Measurements from ENCODE around the gene C16orf96.

C16orf96 gene

DNA sequence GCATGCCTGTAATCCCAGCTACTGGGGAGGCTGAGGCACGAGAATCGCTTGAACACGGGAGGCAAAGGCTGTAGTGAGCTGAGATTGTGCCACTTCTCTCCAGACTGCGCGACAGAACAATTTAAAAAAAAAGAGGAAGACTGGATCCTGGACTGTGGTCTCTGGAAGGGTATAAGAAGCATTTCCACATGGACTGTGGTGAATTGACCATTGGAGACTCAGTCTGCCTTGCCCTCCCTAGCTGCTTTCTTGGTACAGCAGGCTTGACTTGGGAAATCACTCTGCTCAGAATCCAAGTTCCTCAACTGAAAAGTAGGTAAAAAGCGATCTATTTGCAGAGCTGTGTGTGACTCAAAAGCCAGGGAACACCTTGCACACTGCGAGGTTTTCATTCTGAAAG, 67.5 kb downstream of the C16orf96 start:
- no peak for DNase-seq

DNA sequence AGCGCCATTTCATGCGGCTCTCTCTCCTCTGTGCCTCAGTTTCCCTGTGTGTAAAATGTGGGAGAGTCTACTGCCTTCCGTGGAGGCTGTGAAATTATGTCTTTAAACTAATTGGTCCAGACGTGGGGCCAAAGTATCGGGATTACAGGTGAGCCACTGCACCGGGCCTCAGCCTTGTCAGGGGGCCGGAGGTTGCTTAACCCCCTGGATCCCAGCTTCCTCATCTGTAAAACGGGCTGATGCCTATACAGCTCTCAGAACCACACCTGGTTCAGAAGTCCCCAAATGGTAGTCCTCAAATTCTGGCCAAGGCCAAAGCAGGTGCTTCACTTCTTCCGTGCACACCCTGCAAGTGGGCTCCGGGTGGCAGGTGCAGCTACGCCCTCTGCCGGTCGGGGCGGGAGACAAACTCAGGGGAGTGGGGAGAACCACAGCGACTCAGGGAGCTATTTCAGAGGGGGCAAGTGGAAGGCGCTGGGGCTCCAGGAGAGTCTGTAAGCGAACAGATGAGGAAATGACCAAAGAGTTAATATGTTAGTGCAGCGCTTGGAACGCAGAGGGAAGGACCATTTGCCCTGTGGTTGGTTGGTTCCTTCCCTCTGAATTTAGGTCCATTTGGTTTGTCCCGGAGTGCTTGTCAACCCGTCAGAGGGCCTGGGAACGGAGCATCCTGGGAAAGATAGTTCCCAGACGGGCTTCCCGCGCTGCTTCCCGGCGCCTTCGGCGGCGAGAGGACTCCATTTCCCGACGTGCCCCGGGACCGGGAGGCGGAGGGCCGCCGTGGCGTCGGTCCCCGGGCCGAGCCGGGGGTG, 68.1 kb downstream of the C16orf96 start, which contains the start of gene MGRN1:
Gene MGRN1 (plus strand): TSS at position 812 of the 812 bp plus-strand sequence. CDS start 135 bp downstream, outside the sequence.
- peak; percentile 88 for DNase-seq

DNA sequence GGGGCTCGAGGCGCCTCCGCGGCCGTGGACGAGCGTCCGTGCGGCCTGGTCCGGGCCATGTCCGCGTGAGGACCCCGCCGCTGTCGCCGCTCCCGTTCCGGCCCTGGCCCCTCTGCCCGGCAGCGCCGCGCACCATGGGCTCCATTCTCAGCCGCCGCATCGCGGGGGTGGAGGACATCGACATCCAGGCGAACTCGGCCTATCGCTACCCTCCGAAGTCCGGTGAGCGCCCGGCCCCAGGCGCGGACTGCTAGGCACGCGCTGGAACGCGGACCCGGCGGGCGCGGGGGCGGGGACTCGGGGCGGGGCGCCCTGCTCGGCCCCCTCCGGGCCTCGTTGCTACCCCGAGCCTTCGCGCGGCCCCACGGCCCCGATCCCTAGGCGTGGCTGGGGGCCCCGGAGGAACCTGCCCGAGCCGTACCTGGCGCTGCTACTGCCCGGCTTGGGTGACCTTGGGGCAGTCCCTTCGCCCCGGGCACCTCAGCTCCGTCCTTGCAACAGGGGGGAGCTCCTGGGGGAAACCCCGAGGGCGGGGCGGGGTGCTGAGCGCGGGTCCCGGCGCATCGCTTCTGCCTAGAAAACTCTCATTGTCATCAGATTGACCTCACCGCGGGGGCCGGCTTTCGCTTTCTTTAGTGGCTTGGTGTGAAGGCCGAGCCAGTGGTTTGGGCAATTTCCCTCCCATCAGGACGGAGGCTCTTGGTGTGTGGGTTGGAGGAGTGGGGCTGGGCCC, 68.9 kb downstream of the C16orf96 start:
- DNase-seq: no peak

DNA sequence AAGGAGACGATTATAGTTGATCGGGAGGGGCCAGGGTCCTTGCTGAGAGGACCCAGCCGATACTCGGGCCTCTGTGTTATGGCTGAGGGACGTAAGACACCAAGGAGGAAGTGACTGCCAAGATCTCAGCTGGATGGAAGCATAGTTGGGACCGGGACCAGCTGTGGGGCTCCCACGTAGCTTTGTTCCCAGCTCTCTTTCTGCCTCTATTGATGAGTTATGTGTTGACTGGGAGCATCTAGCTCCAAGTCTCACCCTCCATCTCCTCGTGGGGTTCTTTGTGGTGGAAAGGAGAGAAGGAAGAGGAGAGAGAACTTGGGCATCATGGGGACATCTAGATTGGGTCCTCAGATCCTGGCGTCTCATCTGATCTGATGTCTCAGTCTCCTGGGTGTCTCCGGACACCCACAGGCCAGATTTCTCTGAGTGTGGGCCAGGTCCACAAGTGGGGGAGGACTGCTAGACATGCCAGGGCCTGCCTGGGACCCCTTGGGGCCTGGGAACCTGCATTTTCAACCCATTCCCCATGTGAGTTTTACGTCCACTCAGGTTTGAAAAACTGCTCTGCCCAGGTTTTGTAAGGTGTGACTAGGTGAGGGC, 69.5 kb downstream of the C16orf96 start:
- DNase-seq: no peak

DNA sequence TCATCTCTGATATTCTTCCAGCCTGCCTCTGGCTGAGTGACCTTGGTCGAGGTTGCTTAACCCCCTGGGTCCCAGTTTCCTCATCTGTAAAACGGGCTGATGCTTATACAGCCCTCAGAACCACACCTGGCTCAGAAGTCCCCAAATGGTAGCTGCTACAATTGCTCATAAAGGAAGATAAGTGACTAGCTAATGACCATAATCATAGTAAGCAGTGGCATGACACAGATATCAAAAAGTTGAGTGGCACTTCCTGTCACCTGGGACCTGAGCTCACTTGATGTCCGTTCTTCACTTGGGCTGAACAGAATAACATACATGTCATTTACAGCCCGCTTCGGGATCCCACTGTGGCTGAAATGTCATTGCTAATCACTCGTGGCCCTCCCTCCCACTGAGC, 70.3 kb downstream of the C16orf96 start:
- DNase-seq: no peak

DNA sequence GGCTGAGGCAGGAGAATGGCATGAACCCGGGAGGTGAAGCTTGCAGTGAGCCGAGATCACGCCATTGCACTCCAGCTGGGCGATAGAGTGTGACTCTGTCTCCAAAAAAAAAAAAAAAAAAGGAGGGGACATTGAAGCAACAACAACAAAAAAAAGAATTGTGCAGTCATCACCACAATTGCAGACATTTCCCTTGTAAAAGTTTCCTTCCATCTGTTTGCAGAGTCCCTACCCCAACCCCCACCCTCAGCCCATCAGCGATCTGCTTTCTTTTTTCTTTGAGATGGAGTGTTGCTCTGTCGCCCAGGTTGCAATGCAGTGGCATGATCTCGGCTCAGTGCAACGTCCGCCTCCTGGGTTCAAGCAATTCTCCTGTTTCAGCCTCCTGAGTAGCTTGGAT, 72.1 kb downstream of the C16orf96 start:
- DNase-seq: no peak

DNA sequence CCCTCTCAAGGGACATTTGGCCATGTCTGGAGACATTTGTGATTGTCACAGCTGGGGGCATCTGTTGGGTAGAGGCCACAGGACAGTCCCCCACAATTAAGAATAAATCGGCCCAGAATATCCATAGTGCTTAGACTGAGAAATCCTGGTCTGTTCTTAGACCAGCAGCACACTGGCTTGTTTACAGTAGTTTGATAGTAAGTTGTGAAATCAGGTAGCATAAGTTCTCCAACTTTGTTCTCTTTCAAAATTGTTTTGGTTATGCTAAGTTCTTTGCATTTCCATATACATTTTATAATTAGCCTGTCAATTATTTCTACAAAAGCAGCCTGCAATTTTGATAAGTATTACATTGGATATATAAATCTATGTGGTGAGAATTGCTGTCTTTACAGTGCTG, 75.3 kb downstream of the C16orf96 start:
- no peak for DNase-seq

DNA sequence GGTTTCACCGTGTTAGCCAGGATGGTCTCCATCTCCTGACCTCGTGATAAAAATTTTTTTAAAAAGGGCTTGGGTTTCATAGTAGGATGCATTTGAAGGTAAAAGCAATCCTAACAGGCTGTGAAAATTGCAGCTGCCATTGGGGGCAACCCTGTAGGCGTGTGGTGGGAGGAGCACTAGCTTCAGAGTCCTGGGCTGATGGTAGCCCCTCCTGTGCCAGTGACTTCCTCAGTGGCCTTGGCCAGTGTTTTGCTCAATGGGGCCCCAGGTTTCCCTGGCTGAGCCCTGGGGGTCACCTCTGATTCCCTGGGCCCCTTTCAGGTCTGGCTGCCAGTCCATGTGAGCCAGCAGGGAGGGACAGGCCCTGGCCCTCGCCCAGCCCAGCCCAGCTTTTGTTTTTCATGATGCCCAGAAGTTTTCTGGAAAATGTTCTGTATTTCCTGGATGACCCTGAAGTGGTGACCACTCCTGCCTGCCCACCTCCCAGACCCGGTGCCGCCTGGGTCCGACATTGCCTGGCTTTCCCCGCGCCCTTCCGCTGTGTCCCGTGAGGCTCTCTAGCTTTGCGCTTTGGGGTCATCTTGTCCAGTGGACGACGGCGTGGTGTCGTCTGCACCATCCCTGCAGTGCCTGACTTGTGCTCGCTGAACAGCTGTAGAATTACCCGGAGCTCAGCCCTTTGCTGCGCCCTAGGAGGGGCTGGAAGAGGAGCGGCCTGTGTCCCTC, 77.9 kb downstream of the C16orf96 start:
- DNase-seq: no peak

DNA sequence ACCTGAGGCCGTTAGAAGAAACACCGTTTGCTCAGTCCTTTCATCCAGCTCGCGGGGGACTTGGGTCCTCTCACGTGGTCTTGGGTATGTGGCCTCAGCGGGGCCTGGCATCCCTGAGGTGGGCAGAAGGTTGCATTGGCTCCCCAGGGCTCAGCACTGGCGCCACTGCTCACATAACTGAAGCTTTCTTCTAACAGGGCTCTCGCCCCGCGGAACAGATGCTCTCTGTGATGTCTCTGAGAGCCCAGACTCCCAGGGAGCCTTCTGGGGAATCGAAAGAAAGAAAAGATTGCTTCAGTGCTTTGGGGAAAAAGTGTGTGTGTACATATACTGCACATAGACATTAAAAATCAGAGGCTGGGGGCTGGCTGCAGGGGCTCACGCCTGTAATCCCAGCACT, 78.6 kb downstream of the C16orf96 start:
- no peak for DNase-seq

DNA sequence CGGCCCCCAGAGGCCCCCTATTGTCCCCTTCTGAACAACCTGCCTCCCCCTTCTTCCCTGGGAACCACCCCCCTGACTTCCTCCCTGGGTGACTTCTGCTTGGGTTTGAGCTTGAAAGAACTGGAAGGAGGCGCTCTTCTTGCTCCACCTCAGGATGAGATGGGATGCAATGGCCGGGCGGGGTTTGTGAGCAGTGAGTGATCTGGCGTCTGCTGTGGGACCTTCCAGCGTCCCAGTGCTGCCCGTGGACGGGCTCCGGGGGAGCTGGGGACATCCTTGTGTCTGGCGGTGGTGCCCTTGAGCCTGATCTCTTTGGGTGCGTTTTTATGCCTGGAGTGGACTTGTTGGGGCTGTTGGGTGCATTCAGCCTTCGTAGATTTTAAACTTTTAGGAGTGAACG, 80.1 kb downstream of the C16orf96 start:
- DNase-seq: no peak

DNA sequence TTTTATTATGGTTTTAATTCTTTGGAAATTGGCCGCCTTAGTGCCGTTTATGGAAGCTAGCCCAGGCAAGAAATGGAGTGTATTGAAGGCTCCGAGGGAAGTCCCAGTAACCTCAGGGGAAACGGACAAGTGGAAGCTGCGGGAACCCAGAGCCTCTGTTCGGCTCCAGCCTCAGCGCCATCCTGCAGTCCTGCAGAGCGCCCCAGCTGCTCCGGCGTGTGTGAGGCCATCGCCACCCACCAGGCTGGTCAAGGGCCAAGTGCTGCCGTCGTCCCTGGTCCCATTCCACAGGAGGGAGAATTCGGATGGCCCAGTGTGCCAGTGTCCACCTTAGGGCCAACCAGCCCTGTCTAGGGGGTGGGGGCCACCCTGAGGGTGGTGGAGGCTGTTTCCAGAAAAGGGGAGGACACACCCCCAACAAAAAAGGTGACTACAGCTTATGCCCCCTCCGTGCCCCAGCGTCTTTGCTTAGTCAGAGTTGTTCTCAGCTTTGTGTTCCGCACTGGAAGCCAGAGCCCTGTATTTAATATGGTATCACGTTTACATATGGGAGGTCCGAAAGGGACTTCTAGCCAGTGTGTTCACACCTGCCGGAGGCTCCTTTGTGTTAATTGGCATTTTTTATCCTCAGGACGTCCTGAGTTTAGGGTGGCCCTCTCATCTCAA, 81.5 kb downstream of the C16orf96 start:
- no peak for DNase-seq

DNA sequence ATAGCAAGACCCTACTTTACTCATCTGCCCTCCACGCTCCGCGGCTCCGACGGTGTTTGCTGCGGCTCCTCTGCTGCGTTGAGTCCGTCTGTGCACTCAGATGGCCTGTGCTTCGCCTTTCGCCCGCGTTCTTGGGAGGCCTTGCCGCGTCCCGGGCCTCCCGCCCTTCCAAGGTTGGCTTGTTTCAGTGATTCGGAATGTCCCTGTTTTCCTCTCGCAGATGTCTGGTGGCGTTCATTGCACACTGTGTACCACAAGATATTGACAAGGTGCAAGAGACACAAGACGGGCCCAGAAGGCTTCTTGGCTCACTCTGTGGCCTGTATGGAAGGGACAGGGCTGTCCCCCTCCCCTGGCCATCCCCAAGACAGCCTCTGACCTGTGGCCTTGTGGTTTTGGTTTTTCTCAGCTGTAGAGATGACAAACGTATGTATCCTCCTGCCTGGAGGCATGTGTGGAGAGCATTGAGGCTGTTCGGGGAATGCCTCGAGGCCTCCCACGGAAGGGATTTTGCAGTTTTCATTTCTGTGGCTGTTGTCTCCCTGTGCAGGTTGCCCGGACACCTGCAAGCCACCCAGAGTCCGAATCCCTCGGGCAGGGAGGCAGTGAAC, 83.9 kb downstream of the C16orf96 start:
- DNase-seq: no peak

DNA sequence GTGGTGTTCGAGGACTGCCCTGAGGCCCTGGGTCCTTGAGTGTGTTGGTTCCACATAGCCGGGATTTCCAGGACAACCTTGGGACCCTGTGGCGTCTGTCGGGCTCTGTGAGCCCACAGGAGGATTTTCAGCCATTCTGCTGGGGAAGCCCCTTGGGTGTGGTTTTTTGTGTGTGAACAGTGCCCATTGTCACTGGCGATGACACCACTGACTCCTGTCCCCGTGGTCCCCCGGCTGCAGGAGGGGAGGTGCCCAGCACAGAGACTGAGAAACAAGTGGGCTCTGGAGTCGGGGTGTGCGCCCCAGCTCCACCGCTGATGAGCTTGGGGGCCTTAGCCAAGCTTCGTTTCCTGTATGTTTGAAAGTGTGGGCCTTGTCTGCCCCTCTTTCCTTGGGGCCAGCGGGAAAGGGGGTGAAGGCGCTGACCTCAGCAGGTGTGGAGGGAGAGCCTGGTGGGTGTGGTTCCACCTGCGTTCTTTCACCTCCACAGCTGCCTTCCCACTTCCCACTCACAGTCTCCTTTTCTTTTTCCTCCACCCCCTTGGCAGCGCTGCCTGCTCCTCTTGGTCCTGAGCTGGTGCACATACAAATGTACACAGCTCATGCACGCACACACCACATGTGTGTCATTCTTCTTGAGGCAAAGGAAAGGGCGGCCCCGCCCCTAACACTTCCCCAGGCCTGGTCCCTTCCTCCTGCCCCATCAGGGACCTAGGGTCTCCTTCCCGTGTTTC, 84.6 kb downstream of the C16orf96 start:
- no peak for DNase-seq

DNA sequence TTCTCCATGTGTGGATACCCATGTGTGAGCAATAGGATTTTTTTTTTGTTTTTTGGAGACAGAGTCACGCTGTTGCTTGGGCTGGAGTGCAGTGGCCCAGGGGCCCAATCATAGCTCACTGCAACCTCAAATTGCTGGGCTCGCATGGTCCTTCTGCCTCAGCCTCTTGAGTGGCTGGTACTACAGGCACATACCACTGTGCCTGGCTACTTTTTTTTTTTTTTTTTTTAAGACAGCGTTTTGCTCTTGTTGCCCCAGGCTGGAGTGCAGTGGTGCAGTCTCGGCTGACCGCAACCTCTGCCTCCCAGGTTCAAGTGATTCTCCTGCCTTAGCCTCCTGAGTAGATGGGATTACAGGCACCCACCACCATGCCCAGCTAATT, 85.2 kb downstream of the C16orf96 start:
- no peak for DNase-seq

DNA sequence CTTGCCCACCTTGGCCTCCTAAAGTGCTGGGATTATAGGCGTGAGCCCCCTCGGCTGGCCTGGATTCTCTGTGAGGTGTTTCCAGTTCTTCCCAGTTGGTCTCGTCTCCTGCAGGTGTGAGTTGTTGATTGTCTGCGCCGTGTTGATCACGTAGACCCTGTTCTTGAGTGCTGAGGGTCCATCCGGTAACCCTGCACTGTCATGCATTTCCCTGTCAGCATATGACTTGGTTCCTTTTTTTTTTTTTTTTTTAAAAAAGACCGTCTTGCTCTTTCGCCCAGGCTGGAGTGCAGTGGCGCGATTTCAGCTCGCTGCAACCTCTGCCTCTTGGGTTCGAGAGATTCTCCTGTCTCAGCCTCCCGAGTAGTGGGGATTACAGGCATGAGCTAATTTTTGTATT, 85.8 kb downstream of the C16orf96 start:
- DNase-seq: no peak

DNA sequence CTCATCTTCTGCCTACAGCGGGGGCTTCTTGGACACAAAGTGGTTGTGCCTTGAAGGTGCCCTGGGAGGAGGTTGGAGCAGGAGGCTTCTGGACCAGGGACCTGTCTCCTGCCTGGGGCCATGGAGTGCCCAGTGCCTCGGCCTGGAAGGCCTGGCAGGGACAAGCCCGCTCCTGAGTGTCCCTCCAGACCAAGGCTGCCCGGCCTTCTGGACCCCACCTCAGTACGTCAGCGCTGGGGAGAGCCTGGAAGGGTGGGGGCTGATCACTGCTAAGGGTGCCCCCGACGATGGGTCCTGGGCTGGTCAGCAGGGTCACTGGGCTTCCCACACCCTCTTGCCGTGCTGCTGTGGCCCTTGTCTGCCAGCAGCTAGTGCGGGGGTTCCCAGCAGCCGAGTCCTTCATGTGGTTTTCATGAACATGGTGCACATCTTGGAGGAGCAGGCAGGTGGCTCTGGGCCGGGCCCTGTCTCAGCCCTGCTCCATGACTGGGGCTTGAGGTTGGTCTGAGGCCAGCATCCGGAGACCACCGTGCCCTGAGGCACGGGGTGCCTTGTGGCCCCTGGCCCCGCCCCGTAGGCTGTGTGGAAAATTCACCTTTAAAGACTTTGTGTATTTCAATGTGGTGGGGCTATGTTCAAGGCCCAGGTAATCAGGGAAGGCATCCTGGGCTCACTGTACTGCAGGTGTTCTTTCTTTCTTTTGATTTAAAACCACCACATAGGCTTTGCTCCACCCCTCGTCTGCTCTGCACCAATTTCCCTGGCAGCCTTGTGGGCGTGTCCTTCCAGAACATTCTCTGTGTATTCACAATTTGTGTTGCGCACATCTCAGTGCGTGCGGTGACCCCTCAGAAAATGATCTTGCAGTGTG, 90.9 kb downstream of the C16orf96 start:
- no peak for DNase-seq

DNA sequence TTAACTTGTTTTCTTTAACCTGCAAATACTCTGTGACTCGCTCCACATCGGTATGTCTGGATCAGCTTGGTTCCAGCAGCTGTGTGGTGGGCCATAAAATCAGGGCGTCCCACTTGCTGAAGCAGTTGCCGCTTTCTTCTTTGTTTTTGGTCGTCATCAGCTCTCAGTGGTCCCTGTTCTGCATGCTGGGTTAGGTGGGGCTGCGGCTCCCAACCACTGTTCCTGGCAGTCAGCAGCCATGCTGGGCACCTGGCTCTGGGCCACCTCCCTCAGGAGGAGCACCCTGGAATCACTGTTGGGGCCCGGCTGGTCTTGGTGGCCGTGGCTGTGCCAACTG, 91.5 kb downstream of the C16orf96 start:
- DNase-seq: no peak

DNA sequence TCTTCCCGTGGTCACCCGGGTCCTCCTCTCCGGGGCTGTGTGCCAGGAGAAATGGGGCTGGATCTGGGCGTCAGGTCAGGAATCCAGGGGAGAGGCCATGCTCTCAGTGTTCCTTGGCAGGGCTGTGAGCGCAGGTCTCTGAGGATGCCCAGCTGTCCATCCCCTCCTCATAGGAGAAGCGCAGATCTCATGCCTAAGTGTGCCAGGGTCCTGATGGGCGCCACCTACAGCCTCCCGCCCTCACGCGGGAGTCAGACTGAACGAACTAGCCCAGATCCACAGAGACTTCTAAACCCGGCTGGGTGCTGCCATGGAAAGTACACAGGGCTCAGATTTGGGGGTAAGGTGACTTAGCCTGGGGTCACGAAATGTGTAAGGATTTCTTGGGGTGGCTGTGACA, 92.8 kb downstream of the C16orf96 start:
- no peak for DNase-seq

DNA sequence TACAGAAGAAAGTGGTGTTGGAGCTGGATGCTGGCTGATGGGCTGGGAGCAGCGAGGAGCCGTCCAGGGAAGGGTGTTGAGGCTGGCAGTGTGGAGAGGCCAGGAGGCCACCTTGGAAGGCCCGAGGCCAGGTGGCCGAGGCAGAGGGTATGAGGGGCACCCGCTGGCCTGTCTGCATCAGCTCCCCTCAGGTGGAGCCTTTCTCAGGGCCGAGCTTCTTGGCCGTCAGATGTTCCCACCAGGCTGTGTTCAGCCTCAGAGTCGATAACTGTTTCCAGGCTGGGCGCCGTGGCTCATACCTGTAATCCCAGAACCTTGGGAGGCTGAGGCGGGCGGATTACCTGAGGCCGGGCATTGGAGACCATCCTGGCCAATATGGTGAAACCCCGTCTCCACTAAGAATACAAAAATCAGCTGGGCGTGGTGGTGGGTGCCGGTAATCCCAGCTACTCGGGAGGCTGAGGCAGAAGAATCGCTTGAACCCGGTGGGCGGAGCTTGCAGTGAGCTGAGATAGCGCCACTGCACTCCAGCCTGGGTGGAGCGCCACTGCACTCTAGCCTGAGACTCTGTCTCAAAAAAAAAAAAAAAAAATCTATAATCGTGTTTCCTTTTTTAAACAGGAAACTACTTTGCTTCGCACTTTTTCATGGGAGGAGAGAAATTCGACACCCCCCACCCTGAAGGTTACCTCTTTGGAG, 93.8 kb downstream of the C16orf96 start:
- no peak for DNase-seq

Data from NCI-H2081 treated with DMSO at 0.1 percent for 48 hours (cell line).